ENCODE measurements around the gene CDKAL1.
"Not testable (repeated sequence)": the region's sequence is repeated elsewhere in the genome, so short reads cannot be mapped to it uniquely, and the experiment has no call there.

Gene CDKAL1

DNA sequence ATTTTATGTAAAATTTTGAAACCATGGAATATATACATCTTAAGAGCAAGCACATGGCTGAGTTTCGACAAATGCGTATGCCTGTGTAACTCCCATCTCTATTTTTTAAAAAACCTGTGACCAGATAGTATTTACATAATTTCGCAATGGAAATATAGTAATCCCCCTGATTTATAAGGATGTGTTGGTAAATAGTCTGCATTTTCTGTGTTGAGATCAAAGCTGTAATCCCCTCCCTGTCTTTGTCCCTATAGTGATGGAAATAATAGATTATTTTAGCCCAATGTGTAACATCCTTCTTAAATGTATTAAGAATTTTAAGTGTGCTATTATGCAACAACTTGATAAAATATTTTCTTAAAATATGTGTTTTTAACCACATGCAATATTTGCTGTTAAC is 267.3 kb downstream of the CDKAL1 start:
- no peak for DNase-seq (ENCODE audit: low spot score)

DNA sequence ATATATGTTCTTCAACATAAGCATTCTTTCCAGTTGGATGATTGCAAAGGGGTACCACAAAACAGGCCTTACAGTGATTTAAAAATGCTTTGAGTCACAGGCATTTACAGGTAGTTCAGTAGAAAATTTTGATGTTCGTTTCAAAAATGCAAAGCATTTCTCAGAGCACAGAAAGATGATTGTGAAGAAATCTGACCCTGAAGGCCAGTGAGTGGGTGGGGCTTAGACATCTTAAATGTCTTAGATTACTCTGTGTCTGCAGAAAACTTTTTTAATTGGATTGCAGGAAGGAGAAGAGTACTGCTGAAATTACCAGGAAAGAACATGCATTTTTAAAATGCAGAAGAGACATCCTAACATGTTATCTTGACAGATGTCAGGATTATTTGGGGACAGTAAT is 268.3 kb downstream of the CDKAL1 start:
- DNase-seq (ENCODE audit: low spot score) = no peak

DNA sequence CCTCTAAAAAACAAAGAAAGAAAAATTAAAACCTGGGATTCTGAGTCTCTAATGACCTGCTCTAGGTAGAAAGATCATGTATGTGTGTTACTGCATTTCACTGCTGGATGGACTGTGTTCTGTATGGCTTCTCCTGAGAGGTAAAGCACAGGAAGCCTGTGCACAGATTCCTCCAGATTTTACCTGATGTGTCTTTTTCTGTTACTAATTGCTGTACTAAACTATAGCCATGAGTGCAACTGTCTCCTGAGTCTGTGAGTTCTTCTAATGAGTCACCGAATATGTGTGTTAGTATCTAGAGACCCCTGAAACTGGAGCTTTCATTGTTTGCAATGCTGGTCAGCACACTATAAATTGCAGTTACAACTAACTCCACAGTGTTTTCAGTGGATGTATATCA is 270.8 kb downstream of the CDKAL1 start:
- DNase-seq (ENCODE audit: low spot score) = no peak

GRCh38 chr6:20806669-20807068 is 272.4 kb downstream of the CDKAL1 start:
- no peak for DNase-seq (ENCODE audit: low spot score)

DNA sequence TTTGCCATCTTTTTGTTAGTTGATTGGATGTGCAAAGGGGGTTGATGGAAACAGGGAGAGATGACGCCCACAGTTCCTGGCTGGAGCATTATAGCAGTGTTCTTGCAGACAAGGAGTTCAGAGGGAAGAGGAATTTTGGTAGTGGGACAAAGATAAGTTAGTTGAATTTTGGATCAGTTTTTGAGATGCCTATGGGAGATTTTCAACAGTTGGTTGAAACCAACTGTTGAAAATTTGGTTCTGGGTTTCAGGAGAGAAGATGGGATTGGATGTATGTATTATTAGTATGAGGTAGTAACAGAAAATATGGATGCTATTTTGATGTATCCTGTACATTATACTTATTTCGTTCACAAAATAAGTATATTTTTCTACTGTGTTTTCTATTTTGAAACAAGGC is 274.2 kb downstream of the CDKAL1 start:
- DNase-seq (ENCODE audit: low spot score) = no peak

- no peak for DNase-seq (ENCODE audit: low spot score)
These were observed 274.7 kb downstream of the CDKAL1 start for GRCh38 chr6:20808924-20809323.

- DNase-seq (ENCODE audit: low spot score) = no peak
These were observed 276.5 kb downstream of the CDKAL1 start for GRCh38 chr6:20810727-20811108.

- peak; percentile 75 for DNase-seq (ENCODE audit: low spot score)
These were observed 277.0 kb downstream of the CDKAL1 start for GRCh38 chr6:20811109-20811761.

DNA sequence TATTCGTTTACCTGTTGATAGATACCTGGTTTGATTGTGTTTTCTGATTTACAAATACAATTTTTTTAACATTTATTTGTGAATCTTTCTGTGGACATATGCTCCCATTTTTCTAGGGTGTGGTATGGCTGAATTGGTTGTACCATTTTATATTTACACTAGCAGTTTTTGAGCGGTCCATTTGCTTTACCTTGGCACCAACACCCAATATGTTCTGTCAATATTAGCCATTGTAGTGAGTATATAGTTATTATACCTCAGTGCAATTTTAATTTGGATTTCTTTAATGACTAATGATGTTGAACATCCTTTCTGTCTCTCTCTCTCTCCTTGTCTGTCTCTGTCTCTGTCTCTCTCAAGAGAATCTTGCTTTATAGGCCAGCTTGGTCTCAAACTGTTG is 278.5 kb downstream of the CDKAL1 start:
- DNase-seq (ENCODE audit: low spot score) = no peak

GRCh38 chr6:20814494-20814893 is 280.2 kb downstream of the CDKAL1 start:
- DNase-seq (ENCODE audit: low spot score) = no peak

DNA sequence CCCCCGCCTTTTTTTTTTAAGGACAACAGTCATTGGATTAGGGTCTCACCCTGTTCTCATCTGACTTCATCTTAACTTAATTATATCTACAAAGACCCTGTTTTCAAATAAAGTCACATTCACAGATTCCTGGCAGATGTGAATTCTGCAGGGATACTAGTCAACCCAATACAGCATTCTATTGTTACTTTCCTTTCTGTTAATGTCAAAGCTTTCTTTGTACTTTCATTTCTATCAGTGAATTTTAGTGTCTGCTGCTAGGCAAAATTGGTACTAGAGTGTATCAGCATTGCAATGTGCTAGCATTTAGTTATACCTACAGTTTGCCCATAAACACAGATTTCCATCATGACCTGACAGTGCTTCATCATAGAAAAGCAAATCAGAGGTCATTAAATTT is 281.9 kb downstream of the CDKAL1 start:
- no peak for DNase-seq (ENCODE audit: low spot score)

DNA sequence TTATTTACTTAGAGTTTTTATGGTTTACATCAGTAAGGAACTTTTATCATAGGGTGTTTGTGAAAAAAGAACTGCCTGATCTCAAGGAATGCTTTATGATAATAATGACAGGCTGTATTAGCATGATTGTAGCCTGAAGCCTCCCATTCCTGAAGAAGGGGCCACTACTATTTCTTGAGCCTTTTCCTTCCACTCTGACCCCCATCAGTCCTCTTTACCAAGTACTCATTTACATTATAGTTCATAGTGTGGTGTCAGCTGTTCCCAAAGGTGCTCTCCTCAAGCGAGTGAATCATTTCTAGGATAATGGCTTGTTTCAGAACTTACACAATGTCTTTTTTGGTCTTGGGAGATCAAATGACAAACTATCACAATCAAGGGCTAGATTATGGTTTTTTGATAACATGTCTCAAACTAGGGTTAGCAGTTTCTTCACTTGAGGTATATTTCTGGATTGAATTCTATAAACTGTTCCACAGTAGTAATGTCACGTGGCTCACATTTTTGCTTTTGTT is 283.6 kb downstream of the CDKAL1 start:
- no peak for DNase-seq (ENCODE audit: low spot score)

- DNase-seq (ENCODE audit: low spot score) = no peak
These were observed 285.6 kb downstream of the CDKAL1 start for GRCh38 chr6:20819774-20820400.

GRCh38 chr6:20826378-20826777 is 292.1 kb downstream of the CDKAL1 start:
- no peak for DNase-seq (ENCODE audit: low spot score)

DNA sequence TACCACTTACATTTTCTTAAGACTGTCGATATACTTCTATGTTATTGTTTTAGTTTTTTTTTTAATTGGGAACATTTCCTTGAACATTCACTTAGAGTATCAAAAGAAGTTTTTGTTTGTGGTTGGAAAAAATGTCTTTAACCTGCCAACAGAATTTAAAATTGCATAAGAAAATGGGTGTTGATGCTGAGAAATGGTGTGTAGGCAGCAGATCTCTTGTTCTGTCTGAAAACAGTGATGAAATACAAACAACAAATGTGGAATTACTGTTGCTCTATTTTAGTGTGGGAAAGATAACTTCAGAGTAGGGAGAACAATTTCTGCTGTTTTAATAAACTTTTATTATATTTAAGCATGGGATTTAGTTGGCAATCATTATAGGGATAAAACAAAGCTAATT is 293.5 kb downstream of the CDKAL1 start:
- no peak for DNase-seq (ENCODE audit: low spot score)

DNA sequence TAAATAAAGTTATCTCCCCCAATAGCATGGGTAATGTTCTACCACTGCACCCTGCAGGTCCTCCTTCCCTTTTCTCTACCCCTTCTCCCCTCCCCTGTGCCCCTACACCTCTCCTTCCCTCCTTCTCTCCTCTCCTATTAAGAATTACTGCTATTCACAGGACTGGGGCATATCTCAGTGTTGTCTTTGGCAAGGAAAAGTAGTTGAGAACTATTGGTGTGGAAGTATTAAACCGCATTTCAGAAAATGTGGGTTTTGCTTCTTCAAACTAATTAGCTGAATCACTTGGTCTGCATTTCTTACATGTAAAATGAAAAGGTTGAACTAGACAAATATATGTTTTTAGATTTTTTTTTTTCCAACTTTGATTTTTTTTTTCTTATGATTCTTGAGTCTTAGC is 296.3 kb downstream of the CDKAL1 start:
- DNase-seq (ENCODE audit: low spot score) = no peak

DNA sequence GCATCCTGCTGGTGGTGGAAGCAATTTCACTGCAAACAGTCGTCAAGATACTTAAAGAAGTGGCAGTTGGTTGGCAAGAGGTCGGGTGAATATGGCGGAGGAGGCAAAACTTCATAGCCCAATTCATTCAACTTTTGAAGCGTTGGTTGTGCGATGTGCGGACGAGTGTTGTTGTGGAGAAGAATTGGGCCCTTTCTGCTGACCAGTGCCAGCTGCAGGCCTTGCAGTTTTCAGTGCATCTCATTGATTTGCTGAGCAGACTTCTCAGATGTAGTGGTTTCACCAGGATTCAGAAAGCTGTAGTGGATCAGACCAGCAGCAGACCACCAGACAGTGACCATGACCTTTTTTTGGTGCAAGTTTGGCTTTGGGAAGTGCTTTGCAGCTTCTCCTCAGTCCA is 297.0 kb downstream of the CDKAL1 start:
- not testable (repeated sequence) for DNase-seq (ENCODE audit: low spot score)

DNA sequence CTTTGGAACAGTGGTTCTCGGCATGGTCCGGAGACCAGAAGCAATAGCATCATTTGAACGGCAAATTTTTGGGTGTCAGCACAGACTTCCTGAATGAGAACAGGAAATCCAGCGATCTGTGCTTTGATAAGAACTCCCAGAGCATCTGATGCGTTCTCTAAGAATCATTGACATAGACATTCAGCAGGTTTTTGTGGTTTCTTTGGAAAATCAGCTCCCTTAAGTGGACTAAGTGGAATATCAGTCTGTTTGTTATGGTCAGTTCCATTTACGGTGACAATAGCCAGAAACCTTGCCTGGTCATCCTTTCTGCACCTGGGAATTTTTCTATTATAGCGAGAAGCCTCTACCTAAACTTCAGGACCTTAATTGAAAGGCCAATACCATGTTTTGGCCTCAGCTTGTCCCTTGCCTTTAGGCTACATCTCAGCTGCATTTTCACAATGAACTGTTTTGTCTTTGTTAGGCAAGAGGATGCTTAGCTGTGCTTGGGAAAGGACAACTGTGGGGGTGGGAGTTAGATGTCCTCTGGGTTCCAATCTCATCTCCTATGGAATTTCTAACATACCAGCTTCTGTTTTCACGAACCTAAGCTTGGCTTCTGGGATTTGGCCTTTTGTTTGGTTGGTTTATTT is 299.7 kb downstream of the CDKAL1 start:
- peak; percentile 22 for DNase-seq (ENCODE audit: low spot score)

- no peak for DNase-seq (ENCODE audit: low spot score)
These were observed 301.2 kb downstream of the CDKAL1 start for GRCh38 chr6:20835315-20836010.

- no peak for DNase-seq (ENCODE audit: low spot score)
These were observed 302.9 kb downstream of the CDKAL1 start for GRCh38 chr6:20837189-20837588.

DNA sequence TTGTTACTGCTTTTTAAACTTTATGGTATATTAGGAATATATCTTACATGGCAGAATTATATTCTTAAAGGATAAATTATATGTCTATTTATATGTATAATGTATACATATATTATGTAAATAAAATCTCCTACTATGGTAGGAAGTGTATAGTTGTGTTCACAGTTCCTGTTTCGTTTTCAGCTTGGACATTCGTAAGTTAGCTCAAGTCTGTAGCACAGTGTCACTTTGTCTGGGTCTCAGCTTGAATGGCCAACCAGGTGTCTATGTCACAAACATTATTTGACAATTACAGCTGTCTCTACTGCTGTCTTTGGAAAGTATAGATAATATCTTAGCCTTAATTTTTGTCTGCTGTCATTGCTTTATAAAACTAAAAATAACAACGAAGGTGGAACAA is 303.9 kb downstream of the CDKAL1 start:
- DNase-seq (ENCODE audit: low spot score) = no peak

DNA sequence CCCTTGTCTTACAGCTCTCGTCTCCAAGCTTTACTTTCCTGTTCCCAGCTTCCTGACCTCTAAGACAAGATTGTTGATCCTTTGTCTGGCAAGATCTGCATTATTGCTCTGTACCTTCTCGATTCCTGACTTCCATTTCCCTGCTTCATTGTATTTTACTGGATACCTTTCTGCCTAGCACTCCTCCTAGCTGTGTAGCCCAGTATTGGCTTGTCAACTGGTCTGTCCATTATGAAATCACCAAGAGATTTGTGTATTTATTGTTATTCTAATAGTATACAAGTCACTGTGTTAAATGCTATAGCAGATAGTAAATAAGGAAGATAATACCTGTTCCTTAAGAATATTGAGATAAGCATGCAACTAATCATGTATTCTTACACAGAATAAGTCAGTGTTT is 305.4 kb downstream of the CDKAL1 start:
- DNase-seq (ENCODE audit: low spot score) = no peak

- DNase-seq (ENCODE audit: low spot score) = no peak
These were observed 306.4 kb downstream of the CDKAL1 start for GRCh38 chr6:20840675-20841074.
